Stimulated activated CD8-positive, alpha-beta memory T cell treated with anti-CD3 and anti-CD28 coated beads, Interleukin-4, amount 100 ng/mL, for 4 hours (primary cell): ENCODE data around the gene PPP2R1A.
"Not testable (repeated sequence)": the region's sequence is repeated elsewhere in the genome, so short reads cannot be mapped to it uniquely, and the experiment has no call there.

Source experiments
- DNase-seq, 2 donors: peaks; one replicate each; pipeline ENCODE4 v3.0.0-alpha.2; 2020; ENCODE audit warnings: low read depth in 2 of 2, low spot score in 1 of 2

The PPP2R1A gene

DNA sequence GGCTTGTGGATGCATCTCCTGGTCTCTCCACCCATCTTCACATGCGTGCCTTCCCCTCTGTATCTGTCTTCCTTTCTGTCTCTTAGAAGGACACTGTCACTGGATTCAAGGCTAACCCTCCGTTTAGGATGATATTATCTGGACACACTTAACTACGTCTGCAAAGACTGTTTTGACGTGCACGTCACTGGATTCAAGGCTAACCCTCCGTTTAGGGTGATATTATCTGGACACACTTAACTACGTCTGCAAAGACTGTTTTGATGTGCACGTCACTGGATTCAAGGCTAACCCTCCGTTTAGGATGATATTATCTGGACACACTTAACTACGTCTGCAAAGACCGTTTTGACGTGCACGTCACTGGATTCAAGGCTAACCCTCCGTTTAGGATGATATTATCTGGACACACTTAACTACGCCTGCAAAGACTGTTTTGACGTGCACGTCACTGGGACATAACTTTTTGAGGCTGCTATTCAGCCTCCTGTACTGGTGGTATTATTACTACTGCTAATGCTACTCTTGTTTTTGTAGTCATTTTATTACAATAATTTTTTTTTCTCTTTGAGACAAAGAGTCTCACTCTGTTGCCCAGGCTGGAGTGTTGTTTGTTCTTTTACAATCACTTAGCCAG is 11.0 kb downstream of the PPP2R1A start:
- DNase-seq = not testable (repeated sequence)

DNA sequence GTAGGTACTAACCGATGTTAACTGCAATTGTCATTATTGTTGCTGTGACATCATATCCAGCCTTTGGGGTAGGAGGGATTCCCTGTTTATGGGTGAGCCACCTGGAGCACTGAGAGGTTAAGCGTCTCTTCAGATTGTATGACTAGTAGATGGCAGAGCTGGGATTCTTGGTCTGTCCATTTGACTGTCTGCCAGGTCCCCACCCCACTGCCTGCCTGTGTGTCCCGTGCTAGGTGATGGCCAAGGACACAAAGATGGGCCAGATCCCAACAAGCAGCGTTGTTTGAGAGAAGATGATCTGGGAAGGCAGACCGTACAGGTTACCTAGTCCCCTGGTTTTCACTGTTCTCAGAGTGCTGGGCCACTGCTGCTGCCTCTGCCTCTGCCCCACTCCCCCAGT is 16.6 kb downstream of the PPP2R1A start:
- no peak for DNase-seq

DNA sequence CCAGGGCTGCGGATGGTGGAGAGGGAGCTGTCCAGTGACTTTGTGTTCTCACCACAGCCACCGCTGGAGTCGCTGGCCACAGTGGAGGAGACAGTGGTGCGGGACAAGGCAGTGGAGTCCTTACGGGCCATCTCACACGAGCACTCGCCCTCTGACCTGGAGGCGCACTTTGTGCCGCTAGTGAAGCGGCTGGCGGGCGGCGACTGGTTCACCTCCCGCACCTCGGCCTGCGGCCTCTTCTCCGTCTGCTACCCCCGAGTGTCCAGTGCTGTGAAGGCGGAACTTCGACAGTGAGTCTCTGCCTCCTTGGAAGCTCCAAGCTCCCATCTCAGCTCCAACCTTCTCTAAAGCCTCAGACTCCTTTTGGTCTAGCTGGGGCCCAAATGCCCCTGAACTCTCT is 21.4 kb downstream of the PPP2R1A start:
- DNase-seq = no peak

DNA sequence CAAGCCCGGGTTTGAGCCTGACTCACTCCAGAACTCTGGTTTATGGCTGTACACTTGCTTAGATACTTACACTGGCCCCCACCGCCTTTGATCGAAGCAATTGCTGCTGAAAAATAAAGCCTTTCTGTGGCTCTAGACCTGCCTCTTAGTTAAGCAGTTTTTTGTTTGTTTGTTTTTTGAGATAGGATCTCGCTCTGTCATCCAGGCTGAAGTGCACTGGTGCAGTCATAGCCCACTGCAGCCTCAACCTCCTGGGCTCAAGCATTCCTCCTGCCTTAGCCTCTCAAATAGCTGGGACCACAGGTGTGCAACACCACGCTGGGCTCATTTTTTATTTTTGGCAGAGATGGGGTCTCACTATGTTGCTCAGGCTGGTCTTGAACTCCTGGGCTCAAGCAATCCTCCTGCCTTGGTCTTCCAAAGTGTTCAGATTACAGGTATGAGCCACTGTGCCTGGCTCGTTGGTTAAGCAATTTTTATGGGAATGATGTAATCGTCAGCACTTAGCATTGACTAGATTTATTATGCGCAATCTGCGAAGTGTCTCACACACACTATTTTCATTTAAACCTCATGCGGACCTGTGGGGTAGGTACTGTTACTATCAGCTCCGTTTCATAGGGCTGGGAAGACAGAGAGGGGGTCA is 22.2 kb downstream of the PPP2R1A start:
- no peak for DNase-seq

DNA sequence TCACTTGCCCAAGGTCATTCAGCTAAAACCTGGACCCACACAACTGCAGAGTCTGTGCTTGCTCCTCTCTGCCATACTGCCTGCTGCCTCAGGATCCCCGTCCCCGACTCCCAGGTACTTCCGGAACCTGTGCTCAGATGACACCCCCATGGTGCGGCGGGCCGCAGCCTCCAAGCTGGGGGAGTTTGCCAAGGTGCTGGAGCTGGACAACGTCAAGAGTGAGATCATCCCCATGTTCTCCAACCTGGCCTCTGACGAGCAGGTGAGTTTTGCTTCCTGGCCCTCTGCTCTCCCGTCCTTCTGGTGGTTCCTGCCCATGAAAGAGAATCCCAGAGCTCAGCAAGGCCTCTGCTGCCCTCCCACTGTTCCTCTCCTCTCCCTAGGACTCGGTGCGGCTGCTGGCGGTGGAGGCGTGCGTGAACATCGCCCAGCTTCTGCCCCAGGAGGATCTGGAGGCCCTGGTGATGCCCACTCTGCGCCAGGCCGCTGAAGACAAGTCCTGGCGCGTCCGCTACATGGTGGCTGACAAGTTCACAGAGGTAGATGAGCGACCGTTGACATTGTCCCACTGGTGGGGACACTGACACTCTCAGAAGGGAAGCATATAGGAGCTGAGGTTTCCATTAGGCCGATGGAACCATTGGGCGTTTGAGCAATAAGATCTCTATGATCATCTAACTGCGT is 22.9 kb downstream of the PPP2R1A start:
- no peak for DNase-seq

DNA sequence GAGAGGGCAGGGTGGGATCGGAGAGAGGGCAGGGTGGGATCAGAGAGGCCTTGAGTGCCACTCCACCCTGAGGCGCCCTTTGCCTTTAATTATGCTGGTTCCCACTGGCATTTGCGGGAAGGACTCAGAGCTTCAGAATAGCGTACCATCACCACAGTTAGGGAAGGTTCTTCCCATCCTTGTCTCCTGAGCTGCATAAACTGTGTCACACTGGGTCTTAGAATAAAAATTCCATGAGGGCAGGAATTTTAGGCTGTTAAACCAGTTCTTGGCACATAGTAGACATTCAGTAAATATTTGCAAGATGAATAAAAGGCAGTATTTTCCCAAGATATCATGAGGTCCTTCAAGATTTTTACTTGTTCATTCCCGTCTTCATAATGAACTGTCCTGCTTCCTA is 24.4 kb downstream of the PPP2R1A start:
- DNase-seq = no peak

DNA sequence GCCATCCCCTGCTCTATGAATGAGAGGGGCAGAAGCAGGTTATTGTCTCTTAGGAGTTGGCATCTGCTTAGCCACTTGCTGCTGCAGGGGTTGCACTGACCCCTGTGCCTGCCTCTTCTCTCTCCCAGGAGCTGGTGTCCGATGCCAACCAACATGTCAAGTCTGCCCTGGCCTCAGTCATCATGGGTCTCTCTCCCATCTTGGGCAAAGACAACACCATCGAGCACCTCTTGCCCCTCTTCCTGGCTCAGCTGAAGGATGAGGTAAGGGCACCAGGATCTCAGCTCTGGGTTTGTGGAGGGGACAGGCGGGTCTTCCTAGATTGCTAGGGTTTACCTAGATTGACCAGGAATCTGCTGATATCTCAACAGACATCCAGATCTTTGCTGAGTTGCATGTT is 26.5 kb downstream of the PPP2R1A start:
- no peak for DNase-seq

DNA sequence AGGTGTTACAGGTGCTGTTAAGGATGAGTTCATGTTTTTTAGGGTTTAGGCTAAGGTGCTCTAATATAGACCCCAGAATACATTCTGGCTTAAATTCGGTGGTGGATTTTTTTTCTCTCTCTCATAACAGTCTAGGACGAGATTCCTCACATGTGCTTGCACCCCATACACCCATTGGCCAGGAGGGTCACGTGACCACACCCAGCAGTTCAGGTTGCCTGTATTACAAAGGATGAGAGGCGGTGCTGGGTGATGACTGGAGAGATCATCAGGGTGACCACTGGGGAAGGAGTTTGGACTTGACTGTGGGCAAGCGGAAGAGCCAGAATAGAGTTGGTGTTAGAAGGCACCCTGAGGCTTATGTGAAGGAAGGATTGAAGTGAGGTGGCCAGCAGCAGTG is 27.7 kb downstream of the PPP2R1A start:
- DNase-seq = no peak

DNA sequence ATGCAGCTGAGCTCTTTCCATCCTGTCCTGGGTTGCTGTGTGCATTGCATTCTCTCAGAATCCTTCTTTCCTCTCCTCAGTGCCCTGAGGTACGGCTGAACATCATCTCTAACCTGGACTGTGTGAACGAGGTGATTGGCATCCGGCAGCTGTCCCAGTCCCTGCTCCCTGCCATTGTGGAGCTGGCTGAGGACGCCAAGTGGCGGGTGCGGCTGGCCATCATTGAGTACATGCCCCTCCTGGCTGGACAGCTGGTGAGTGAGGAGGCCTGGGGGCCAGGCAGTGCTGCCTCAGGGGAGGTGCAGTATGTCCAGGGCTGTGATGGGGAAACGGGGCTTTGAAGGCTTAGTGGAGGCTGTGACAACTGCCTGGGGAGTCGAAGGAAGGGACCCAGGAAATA is 29.8 kb downstream of the PPP2R1A start:
- no peak for DNase-seq

DNA sequence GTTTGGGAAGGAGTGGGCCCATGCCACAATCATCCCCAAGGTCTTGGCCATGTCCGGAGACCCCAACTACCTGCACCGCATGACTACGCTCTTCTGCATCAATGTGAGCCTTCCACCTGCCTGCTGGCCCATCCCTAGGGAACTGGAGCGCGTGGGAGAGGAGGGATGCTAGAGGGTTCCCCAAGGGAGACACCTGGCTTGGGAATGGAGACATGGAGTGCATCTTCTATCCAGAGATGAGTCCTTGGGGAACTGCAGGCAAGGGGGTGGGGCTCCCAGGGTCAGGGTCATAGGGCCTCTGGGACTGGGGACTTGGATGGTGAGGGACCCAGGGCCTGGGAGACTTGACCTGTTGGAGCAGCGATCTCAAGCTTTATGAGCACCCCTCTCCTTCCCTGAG is 31.2 kb downstream of the PPP2R1A start:
- DNase-seq = no peak

DNA sequence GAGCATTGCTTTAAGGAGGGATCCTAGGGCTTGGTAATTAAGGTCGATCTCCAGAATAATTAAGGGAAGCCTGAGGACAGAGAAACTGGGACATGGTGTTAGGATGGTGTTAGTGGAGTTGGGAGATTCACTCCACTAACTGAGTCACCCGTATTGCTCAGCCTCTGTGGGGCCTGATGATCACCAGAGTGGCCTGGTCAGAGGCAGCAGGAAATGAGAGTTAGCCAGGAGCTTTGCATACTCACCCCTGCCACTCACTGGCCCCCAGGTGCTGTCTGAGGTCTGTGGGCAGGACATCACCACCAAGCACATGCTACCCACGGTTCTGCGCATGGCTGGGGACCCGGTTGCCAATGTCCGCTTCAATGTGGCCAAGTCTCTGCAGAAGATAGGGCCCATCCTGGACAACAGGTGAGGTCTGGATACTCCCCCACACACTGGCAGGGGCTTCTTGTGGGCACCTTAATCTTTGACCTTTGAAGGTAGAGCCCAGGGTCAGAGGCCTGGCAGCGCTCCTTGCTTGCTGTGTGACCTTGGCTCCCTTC is 32.1 kb downstream of the PPP2R1A start:
- DNase-seq = no peak

DNA sequence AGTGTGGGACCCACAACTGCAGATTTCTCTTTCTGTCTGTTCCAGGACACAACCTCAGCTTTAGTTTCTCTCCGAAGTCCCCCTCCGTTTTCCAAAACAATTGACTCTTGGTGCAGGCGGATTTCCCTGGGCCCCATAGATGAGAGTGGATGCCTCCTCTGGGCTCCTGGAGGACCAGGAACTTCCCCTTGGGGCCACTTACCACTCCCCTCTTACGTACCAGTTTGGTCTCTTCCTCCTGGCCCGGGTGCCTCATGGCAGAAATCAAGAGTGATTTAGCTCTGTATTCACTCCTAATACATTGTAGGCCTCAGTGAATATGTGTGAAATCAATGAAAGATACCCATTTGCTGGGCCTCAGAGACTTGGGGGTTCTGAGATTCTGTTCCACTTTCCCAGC is 34.4 kb downstream of the PPP2R1A start:
- DNase-seq = no peak

DNA sequence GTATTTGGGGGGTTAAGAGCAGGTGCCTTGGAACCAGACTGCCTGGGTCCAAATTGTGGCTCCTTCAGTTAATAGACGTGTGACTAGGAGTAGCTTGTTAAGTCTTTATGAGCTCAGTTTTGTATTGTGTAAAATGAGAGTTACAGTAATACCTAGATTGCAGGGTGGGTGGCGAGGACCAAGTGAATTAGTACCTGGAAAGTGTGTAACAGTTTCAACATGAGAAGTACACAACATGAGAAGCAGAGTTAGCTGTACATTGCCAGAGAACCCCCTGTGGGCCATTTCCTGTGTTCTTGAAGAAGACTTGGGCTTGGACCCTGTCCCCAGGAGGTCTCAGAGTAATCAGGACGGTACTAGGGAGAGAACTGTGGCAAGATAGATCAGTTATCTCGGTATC is 36.8 kb downstream of the PPP2R1A start:
- no peak for DNase-seq

DNA sequence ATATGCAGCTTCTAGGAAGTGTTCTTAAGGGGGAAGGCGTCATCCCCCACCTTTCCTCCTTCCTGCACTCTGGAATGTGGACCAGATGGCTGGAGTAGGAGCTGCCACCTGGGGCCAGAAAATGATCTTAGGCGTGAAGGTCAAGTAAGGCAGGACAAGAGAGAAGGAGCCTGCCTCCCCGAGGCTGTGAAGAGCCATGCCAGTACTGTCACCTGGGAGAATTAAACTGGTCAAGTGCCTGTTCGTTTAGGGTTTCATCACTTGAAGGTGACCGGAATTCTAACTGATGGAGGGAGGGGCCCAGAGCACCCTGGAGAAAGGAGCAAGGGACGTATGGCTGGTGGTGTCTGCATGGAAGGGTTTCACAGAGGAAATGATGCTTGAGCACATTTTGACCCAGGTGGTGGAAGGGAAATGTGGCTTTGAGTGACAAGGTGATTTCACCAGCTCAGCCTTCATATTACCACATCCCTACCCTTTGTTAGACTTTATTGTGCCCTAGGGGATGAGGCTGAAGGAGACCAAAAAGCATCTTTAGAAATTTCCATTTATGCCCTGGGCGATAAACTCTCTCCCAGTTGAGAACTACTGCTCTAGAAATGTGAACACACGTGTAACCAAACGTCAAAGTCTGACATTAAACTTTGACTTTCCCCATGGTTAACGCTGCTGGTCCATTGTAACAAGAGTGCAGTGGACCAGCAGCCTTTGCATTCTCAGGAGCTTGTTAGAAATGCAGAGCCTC is 37.5 kb downstream of the PPP2R1A start:
- DNase-seq = no peak

DNA sequence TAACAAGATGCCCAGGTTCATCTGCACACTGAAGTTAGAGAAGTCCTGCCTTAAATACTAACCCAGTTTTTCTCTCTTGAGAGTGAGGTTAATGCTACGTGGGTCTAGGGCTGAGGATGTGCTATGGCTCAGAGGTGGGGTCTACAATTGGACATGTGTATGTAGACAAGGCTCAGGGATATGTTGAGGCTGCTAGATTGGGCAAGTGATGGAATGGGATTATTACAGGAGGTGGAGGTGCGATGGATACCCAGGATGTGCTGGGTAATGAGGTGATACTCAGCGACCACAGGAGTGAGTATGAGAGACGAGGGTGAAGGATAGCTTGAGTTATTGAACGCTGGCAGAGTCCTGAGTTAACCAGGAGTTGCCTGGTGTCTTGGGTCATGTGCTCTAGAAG is 38.1 kb downstream of the PPP2R1A start:
- DNase-seq = no peak

DNA sequence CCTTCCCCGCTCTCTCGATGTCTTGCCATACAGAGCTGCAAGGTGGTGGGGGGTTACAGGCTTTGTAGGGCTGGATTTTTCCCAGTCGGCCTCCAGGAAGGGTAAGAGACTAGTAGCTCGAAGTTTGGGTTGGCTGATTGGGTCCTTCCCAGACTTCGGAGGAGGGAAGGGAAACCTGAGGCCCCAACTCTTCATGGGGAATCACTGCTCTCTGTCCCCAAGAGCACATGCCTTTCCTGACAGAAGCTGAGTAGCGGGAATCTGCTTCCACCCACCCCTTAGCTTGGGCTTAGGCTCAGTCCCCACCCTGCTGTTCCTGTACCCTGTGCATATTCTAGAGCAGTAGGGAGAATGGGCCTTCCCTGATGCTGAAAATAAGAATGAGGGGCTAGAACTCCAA is 39.7 kb downstream of the PPP2R1A start:
- DNase-seq = no peak

DNA sequence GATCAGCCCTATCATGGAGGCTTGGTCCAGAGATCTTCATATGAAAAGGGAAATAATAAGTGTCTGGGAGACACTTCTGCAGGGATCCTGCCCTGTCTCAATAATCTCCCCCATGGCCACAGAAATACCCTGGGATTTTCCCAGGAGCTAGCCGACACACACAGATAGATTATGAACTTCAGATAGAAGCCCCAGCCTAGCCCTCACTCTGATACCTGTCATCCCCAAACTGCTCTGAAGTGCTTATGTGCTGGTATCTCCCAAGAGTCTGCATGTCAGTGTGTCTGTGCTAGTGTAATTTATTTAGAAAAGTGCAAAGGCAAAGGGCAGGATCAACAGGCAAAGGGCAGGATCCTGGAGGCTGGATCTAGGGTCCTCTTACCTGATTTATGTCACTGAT is 40.8 kb downstream of the PPP2R1A start:
- no peak for DNase-seq

DNA sequence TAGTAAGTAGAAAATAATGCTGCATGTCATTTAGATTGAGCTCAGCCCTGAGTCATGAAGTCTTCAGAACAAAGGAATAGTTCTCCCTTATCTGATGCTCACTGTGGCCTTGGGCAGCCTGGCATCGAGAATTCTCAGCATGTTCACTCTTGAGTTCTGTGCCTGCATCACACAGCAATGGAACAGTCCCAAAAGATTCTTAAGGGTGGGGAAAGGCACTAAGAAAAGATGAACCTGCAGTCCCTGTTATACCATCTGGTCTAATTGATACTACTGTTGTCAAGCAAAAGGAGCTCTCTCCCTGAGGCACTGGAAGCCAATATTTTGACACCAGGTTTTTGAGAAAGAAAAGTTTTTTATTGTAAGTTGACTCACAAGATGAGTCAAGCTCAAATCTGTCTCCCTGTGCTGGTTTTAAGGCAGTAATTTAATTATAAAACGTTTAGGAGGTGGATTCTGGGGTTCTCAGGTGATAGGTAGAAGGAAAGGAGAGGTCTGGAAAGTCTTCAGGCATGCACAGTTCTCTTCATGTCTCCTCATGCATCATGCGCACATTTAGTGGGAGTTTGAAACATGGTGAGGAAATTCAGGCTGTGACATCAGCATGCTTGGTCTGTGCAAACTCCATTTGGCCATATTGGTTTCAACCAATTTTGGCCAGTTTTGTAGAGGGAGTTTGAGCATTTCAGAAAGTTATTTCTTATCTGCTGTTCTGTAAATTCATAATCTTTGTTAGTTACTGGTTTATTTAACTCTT is 41.5 kb downstream of the PPP2R1A start:
- DNase-seq = no peak

DNA sequence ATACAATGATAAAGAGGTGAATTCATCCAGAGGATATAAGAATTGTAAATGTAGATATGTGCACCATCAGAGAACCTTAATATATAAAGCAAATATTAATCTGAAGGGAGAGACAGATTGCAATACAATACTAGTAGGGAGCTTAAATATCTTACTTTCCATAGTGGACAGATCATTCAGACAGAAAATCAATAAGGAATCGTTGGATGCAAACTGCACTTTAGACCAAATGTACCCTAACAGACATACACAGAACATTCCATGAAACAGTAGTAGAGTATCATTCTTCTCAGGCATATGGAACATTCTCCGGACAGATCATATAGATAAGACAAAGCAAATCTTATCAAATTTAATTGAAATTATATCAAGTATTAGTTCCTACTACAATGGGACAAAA is 44.6 kb downstream of the PPP2R1A start:
- DNase-seq = no peak

DNA sequence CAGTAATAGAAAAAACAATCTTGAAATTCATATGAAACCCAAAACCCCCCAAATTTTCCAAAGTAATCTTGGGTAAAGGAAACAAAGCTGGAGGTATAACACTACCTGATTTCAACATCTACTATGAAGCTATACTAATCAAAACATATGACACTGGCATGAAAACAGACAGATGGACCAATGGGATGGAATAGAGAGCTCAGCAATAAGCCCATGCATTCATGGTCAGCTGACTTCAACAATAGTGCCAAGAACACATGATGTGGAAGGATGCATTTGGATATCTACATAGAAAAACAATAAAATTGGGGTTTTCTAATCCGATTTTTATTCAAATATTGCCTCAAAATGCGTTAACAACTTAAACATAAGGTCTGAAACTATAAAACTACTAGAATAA is 47.3 kb downstream of the PPP2R1A start:
- DNase-seq = no peak

DNA sequence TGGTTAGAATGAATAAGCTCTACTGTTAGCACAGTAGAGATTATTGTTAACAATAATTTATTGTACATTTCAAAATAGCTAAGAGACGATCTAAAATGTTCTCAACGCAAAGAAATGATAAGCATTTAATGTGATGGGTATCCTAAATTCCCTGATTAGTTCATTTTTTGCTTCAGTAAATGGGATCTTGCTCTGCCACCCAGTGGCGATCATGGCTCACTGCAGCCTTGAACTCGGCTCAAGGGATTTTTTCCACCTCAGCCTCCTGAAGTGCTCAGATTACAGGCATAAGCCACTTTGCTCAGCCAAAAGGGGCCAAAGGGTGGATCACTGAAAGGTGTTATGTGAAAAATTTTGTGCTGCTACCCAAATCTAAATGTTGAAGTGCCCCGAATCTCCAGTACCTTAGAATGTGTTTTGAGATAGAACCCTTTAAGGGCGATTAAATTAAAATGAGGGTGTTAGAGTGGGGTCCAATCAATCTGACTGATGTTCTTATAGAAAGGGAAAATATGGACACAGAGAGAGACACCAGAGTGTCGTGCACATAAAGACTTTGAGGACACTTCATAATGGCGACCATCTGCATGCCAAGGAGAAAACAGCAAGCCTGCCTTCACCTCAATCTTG is 48.0 kb downstream of the PPP2R1A start:
- DNase-seq = peak; percentile 20 to 37
